ENCODE data around the gene AP4E1.

AP4E1 gene

DNA sequence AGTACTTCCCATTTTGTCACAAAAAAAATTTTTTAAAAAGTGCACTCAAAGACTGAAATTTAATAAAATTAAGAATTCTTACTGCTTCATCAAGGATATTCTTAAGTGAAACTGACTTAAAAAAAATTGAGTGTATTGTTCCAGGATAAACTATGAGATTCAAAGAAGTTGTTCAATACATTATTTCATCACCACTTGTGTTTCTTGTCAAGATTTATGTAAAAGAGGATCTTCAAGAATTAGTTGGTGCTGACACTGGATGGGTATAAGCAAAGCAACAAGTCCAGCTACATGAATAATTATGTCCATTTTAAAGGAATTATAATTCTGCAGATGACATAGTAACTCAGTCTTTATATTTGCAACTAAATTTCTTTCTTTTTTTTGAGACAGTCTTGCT lies 4.3 kb upstream of the AP4E1 start:
- no peak overlapping the region for H3K4me3 ChIP-seq (ENCODE audit: low read length, poor library complexity, severe bottlenecking)
- no peaks in the 10 kb centered on the region for H3K9me3 ChIP-seq (ENCODE audit: insufficient read depth, low read depth, low read length)
- TF ChIP-seq, protein P1, sequence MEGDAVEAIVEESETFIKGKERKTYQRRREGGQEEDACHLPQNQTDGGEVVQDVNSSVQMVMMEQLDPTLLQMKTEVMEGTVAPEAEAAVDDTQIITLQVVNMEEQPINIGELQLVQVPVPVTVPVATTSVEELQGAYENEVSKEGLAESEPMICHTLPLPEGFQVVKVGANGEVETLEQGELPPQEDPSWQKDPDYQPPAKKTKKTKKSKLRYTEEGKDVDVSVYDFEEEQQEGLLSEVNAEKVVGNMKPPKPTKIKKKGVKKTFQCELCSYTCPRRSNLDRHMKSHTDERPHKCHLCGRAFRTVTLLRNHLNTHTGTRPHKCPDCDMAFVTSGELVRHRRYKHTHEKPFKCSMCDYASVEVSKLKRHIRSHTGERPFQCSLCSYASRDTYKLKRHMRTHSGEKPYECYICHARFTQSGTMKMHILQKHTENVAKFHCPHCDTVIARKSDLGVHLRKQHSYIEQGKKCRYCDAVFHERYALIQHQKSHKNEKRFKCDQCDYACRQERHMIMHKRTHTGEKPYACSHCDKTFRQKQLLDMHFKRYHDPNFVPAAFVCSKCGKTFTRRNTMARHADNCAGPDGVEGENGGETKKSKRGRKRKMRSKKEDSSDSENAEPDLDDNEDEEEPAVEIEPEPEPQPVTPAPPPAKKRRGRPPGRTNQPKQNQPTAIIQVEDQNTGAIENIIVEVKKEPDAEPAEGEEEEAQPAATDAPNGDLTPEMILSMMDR (conservative IDR thresholded peaks at IDR 0.05; ENCODE audit: low read length): no peak
- TF ChIP-seq EZH2phosphoT487 (IDR thresholded peaks at IDR 0.05; ENCODE audit: borderline replicate concordance): no peak
- H3K9ac ChIP-seq (ENCODE audit: low read depth, low read length, poor library complexity, severe bottlenecking): no peak overlapping the region
- peaks cover 17% of the 10 kb centered on the region for H3K4me1 ChIP-seq (ENCODE audit: insufficient read depth, low read length, poor library complexity, severe bottlenecking)
- no peaks in the 10 kb centered on the region for H3K36me3 ChIP-seq (ENCODE audit: insufficient read depth, low read length)
- H3K4me2 ChIP-seq (ENCODE audit: low read depth, low read length, poor library complexity, severe bottlenecking): no peak overlapping the region
- no peaks in the 10 kb centered on the region for H3F3A ChIP-seq (ENCODE audit: low read depth)
- peaks cover 20% of the 10 kb centered on the region for H3K79me2 ChIP-seq (ENCODE audit: insufficient read depth, low read length)
- H2AFZ ChIP-seq (ENCODE audit: low read length): no peak overlapping the region
- no peaks in the 10 kb centered on the region for H3K9me2 ChIP-seq (replicated peaks; ENCODE audit: low read depth, low read length)
- no peaks in the 10 kb centered on the region for H3K27me3 ChIP-seq (ENCODE audit: insufficient read depth, low read length, poor library complexity, severe bottlenecking)
- no peaks in the 10 kb centered on the region for H4K20me1 ChIP-seq (ENCODE audit: insufficient read depth, low read length, poor library complexity, severe bottlenecking)

DNA sequence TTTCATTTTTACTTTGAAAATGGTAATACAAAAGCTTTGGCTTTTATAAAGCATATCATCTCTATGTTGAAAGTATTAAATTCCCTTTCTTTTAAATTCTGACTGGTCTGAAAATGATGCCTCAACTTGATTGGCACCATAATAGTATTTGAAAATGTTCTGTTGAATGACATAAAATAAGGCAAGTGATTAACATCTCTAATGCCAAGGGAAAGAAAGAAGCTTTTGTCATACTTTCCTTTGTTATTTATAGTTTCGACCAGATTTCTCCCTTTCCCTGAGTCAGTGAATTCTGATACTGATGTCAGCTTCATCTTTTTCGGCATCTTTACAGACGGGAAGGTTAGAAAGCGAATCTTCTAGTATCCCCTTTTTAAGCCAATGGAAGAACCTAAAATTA lies 3.4 kb upstream of the AP4E1 start:
- Histone ChIP-seq H3K4me3 (ENCODE audit: low read length, poor library complexity, severe bottlenecking) (no peak overlapping the region), H3K79me2 (ENCODE audit: insufficient read depth, low read length) (peaks cover 28% of the 10 kb centered on the region), H2AFZ (ENCODE audit: low read length) (no peak overlapping the region), H3K4me1 (ENCODE audit: insufficient read depth, low read length, poor library complexity, severe bottlenecking) (peaks cover 21% of the 10 kb centered on the region), H4K20me1 (ENCODE audit: insufficient read depth, low read length, poor library complexity, severe bottlenecking) (no peaks in the 10 kb centered on the region), H3F3A (ENCODE audit: low read depth) (no peaks in the 10 kb centered on the region), H3K4me2 (ENCODE audit: low read depth, low read length, poor library complexity, severe bottlenecking) (no peak overlapping the region), H3K9ac (ENCODE audit: low read depth, low read length, poor library complexity, severe bottlenecking) (no peak overlapping the region), H3K9me2 (replicated peaks; ENCODE audit: low read depth, low read length) (no peaks in the 10 kb centered on the region), H3K9me3 (ENCODE audit: insufficient read depth, low read depth, low read length) (no peaks in the 10 kb centered on the region), H3K36me3 (ENCODE audit: insufficient read depth, low read length) (no peaks in the 10 kb centered on the region), H3K27me3 (ENCODE audit: insufficient read depth, low read length, poor library complexity, severe bottlenecking) (no peaks in the 10 kb centered on the region)
- TF ChIP-seq EZH2phosphoT487 (IDR thresholded peaks at IDR 0.05; ENCODE audit: borderline replicate concordance): no peak

DNA sequence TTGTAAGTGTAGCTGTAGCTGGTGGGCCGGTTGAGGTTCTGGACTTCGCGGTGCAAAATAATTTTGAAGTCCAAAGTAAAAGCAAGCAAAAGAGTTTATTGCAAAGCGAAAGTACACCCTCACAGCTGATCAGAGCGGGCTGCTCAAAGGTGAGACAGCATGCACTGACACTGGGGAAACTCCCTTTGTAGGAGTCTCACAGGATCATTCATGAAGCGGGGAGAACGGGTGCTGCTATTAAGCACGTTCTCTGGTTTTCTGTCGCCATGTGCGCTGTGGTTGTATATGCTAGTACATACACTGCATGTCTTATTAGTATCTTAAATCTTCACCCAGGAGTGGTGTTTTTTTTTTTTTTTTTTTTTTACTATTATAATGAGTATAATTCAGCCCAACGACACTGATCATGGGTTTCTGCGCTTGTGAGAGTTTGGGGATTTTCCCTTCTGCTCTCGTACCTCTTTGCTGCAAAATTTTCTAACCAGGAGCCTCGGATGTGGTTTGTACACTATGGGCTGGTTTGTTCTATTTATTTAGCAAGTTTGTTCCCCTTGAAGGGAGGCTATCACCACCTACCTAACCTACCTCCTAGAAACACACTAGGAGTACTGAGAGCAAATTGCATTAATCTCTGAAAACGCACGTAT lies 1.4 kb upstream of the AP4E1 start:
- TF ChIP-seq, protein P1 (conservative IDR thresholded peaks at IDR 0.05; ENCODE audit: low read length): no peak
- H3K4me3 ChIP-seq (ENCODE audit: low read length, poor library complexity, severe bottlenecking): peak overlapping the region; percentile 92
- peak overlapping the region; percentile 100 for H2AFZ ChIP-seq (ENCODE audit: low read length)

More for the DNA sequence above, 1.4 kb upstream of the AP4E1 start:
- no peaks in the 10 kb centered on the region for H3K9me2 ChIP-seq (replicated peaks; ENCODE audit: low read depth, low read length)
- peak overlapping the region; percentile 98 for H3K4me2 ChIP-seq (ENCODE audit: low read depth, low read length, poor library complexity, severe bottlenecking)
- H3K4me1 ChIP-seq (ENCODE audit: insufficient read depth, low read length, poor library complexity, severe bottlenecking): peaks cover 29% of the 10 kb centered on the region
- H3K9me3 ChIP-seq (ENCODE audit: insufficient read depth, low read depth, low read length): no peaks in the 10 kb centered on the region
- H3F3A ChIP-seq (ENCODE audit: low read depth): no peaks in the 10 kb centered on the region
- H3K36me3 ChIP-seq (ENCODE audit: insufficient read depth, low read length): no peaks in the 10 kb centered on the region
- H3K9ac ChIP-seq (ENCODE audit: low read depth, low read length, poor library complexity, severe bottlenecking): peak overlapping the region; percentile 97
- no peaks in the 10 kb centered on the region for H3K27me3 ChIP-seq (ENCODE audit: insufficient read depth, low read length, poor library complexity, severe bottlenecking)
- no peaks in the 10 kb centered on the region for H4K20me1 ChIP-seq (ENCODE audit: insufficient read depth, low read length, poor library complexity, severe bottlenecking)
- peaks cover 41% of the 10 kb centered on the region for H3K79me2 ChIP-seq (ENCODE audit: insufficient read depth, low read length)
